PC-3 (cell line): Measurements from ENCODE around the gene OBSL1. TPM values are rescaled to one million over a fixed set of nuclear protein-coding genes. Genes with fewer than 3 reads are reported as not detected.

Source experiments
- ATAC-seq: fragments of 200-7000 bp; cut with Tn5 transposase; 2 replicates; pipeline ENCODE4 v1.9.1; 2020; ENCODE audit warnings: mild to moderate bottlenecking, moderate library complexity
- BruUV-seq: library from RNA; stranded (reverse); fragments of 400-500 nt; replicated peaks from 2 replicates; lab custom pipeline; 2021; lab: Mats Ljungman, UMichigan
- CTCF ChIA-PET: fragments of 300-600 bp; sonication (Branson Sonifier 250); formaldehyde crosslinking; loops from one replicate; lab custom pipeline; 2022; ENCODE audit warnings: antibody characterized with exemption; lab: Charles Lee
- POLR2A ChIA-PET: fragments of 300-600 bp; sonication (Branson Sonifier 250); formaldehyde crosslinking; loops from one replicate; lab custom pipeline; 2022; ENCODE audit warnings: antibody characterized with exemption; ENCODE audit not compliant: unreplicated experiment; lab: Charles Lee
- DNase-seq: peaks from one replicate; pipeline ENCODE4 v3.0.0-alpha.2; 2015
- H2AFZ ChIP-seq: fragments of 300-600 bp; sonication (generic); 2 replicates; pipeline ENCODE4 v1.6.0; 2016; ENCODE audit warnings: antibody characterized with exemption, low read length
- H3F3A ChIP-seq: fragments of 300-600 bp; sonication (generic); one replicate; pipeline ENCODE4 v1.6.0; 2017; ENCODE audit warnings: antibody characterized with exemption, low read length, control low read depth, mild to moderate bottlenecking; ENCODE audit not compliant: unreplicated experiment
- H3K27ac ChIP-seq: fragments of 300-600 bp; sonication (generic); 2 replicates; pipeline ENCODE4 v1.5.1; 2016; ENCODE audit warnings: mild to moderate bottlenecking, low read length
- H3K27me3 ChIP-seq: fragments of 300-600 bp; sonication (generic); 2 replicates; pipeline ENCODE4 v1.6.1; 2016; ENCODE audit warnings: low read length, mixed read lengths
- H3K36me3 ChIP-seq: fragments of 300-600 bp; sonication (generic); 2 replicates; pipeline ENCODE4 v1.6.1; 2016; ENCODE audit warnings: low read depth, mixed run types, low read length, mixed read lengths
- H3K4me1 ChIP-seq: fragments of 300-600 bp; sonication (generic); 2 replicates; pipeline ENCODE4 v1.5.1; 2016; ENCODE audit warnings: low read length; ENCODE audit not compliant: insufficient read depth
- H3K4me2 ChIP-seq: fragments of 300-600 bp; sonication (generic); 2 replicates; pipeline ENCODE4 v1.6.0; 2016; ENCODE audit warnings: low read length
- H3K4me3 ChIP-seq: fragments of 300-600 bp; sonication (generic); 2 replicates; pipeline ENCODE4 v1.5.1; 2016; ENCODE audit warnings: mild to moderate bottlenecking, low read length, mixed read lengths
- H3K79me2 ChIP-seq: fragments of 300-600 bp; sonication (generic); 2 replicates; pipeline ENCODE4 v1.6.1; 2017; ENCODE audit warnings: low read length, mixed read lengths
- H3K9ac ChIP-seq: fragments of 300-600 bp; sonication (generic); 2 replicates; pipeline ENCODE4 v1.6.0; 2016; ENCODE audit warnings: mild to moderate bottlenecking, low read length
- H3K9me2 ChIP-seq: fragments of 300-600 bp; sonication (generic); replicated peaks from 2 replicates; pipeline ENCODE4 v1.6.1; 2016; ENCODE audit warnings: mixed run types, low read length, mixed read lengths
- H3K9me3 ChIP-seq: fragments of 300-600 bp; sonication (generic); 2 replicates; pipeline ENCODE4 v1.6.1; 2016; ENCODE audit warnings: low read length, mixed read lengths
- H4K20me1 ChIP-seq: fragments of 300-600 bp; sonication (generic); 2 replicates; pipeline ENCODE4 v1.6.1; 2016; ENCODE audit warnings: low read length, mixed read lengths
- EZH2 ChIP-seq: fragments of 300-600 bp; sonication (generic); IDR thresholded peaks from one replicate; pipeline ENCODE4 v1.6.1; 2017; ENCODE audit warnings: antibody characterized with exemption, mild to moderate bottlenecking, low read length; ENCODE audit not compliant: unreplicated experiment
- EZH2phosphoT487 ChIP-seq: fragments of 300-600 bp; sonication (generic); IDR thresholded peaks from 2 replicates; pipeline ENCODE4 v1.6.1; 2018; ENCODE audit warnings: mild to moderate bottlenecking, antibody characterized with exemption, low read length, borderline replicate concordance
- intact Hi-C: fragments of 100-400 bp; cut with micrococcal nuclease; formaldehyde crosslinking; loops from 2 replicates; pipeline ENCODE4 v1.9.0; 2023
- total RNA-seq: library from RNA; depleted of rRNA; stranded (reverse); fragments of >200 nt; gene quantifications from 2 replicates; pipeline ENCODE4 v1.2.3, GENCODE V29; 2014
- TF ChIP-seq, protein P1 (sequence below): fragments of 300-600 bp; sonication (generic); conservative IDR thresholded peaks from 2 replicates; pipeline ENCODE4 v1.5.1; 2017; ENCODE audit warnings: antibody characterized with exemption, low read depth, mild to moderate bottlenecking, low read length

OBSL1 gene
- total RNA-seq, 1 experiment from 2014 or later: 122 TPM

DNA sequence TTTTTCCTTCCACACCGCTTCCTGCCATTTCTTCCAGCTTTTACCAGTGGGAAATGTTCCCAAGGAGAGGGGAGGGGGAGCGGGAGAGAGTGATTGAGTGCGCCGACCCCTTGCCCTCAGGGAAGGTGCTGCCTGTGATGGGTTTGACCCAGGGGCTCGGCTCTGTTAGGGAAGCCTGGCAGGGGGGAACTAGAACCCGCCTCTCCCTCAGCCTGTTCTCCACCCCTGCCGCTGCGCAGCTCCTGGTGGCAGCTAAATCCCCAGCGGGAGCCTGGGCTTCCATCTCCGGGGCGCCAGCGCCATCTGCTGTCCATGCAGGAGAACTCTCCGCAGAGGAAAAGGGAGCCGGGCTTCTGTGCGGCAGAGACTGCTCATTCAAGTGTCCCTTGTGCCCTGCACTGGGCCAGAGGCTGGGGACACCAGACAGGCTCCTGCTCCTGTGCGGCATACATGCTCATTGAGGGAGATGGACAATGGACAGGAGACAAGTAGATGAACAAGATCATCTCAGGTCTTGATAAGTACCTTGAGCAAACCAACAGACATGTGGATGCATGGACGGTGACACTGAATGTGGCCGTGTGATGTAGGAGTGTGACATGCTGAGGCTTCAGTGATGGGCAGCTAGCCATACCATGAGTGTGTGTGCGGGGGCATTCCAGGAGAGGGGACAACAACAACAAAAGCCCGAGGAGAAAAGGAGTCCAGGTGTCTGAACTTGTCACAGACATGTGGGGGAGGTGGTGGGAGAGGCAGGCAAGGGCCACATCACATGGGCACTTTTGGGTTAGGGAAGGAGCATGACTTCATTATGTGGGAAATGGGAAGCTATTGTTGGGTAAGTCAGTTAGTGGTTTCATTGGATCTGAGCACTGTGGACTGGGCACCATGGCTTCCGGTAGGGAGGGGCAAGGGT lies 41.0 kb downstream of the OBSL1 start:
- Histone ChIP-seq H3K36me3 (no peaks in the 10 kb centered on the region), H2AFZ (peak overlapping the region; percentile 65), H3K4me2 (peak overlapping the region; percentile 75), H3K4me3 (peak overlapping the region; percentile 57; the same call in 1 of the 2 replicates), H3K9me2 (no peaks in the 10 kb centered on the region), H4K20me1 (no peaks in the 10 kb centered on the region), H3F3A (no peaks in the 10 kb centered on the region), H3K9me3 (no peaks in the 10 kb centered on the region), H3K4me1 (no peaks in the 10 kb centered on the region), H3K27me3 (peaks cover 10% of the 10 kb centered on the region), H3K79me2 (no peaks in the 10 kb centered on the region), H3K27ac (no peak overlapping the region), H3K9ac (no peak overlapping the region)
- no TSS peak for BruUV-seq
- ATAC-seq (peak; percentile 91), DNase-seq (peak; percentile 91)
- TF ChIP-seq, protein P1, sequence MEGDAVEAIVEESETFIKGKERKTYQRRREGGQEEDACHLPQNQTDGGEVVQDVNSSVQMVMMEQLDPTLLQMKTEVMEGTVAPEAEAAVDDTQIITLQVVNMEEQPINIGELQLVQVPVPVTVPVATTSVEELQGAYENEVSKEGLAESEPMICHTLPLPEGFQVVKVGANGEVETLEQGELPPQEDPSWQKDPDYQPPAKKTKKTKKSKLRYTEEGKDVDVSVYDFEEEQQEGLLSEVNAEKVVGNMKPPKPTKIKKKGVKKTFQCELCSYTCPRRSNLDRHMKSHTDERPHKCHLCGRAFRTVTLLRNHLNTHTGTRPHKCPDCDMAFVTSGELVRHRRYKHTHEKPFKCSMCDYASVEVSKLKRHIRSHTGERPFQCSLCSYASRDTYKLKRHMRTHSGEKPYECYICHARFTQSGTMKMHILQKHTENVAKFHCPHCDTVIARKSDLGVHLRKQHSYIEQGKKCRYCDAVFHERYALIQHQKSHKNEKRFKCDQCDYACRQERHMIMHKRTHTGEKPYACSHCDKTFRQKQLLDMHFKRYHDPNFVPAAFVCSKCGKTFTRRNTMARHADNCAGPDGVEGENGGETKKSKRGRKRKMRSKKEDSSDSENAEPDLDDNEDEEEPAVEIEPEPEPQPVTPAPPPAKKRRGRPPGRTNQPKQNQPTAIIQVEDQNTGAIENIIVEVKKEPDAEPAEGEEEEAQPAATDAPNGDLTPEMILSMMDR: peak; percentile 96
- no peak for TF ChIP-seq EZH2
- CTCF ChIA-PET: interaction anchor here (0.5 to 2.2 kb wide), 22 partner anchors 8 to 529 kb away, joined by 3 to 47 read pairs (median 5); partner anchors contain the start of genes DNAJB2, DNPEP and GMPPA
- POLR2A ChIA-PET: interaction anchor here (0.6 kb wide), 1 partner anchor 35 kb away, joined by 3 read pairs; no protein-coding TSS in a partner anchor
- intact Hi-C loops: loop anchor here (1.0 kb wide), 4 partner anchors 35 to 127 kb away; no protein-coding TSS in a partner anchor

DNA sequence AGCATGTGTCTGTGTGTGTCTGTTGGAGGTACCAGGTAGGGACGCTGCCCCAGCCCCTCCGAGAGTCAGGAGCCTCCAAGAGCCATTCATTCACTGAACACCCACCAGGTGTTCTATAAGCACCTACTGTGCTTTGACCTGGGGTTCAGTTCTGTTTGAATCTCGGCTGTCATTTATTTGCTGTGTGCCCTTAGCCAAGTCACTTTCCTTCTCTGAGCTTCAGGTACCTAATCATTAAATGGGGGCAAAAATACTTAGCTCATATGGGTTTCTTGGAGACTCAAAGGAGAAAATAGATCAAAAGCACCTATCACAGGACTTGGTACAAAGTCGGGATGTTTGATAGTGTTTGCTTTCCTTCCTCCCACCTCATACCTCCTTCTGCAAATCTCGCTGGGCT lies 43.9 kb downstream of the OBSL1 start:
- no peak overlapping the region for H2AFZ ChIP-seq
- no peak overlapping the region for H3K9ac ChIP-seq
- H3K27me3 ChIP-seq: peaks cover 10% of the 10 kb centered on the region
- POLR2A ChIA-PET: no interaction called here
- no peaks in the 10 kb centered on the region for H3K4me1 ChIP-seq
- no peak overlapping the region for H3K4me2 ChIP-seq
- no peaks in the 10 kb centered on the region for H3K79me2 ChIP-seq
- intact Hi-C loops: no loop called here
- no peaks in the 10 kb centered on the region for H3K9me3 ChIP-seq
- ATAC-seq: no peak
- H3K9me2 ChIP-seq: no peaks in the 10 kb centered on the region
- H3K4me3 ChIP-seq: no peak overlapping the region
- H4K20me1 ChIP-seq: no peaks in the 10 kb centered on the region
- BruUV-seq: no TSS peak
- TF ChIP-seq EZH2phosphoT487 (no peak), EZH2 (no peak)
- TF ChIP-seq, protein P1: no peak
- no peaks in the 10 kb centered on the region for H3F3A ChIP-seq
- no peak overlapping the region for H3K27ac ChIP-seq
- CTCF ChIA-PET: interaction anchor here (0.6 to 1.5 kb wide), 3 partner anchors 16 to 32 kb away, joined by 3 to 7 read pairs (median 4); no protein-coding TSS in a partner anchor
- no peak for DNase-seq
- no peaks in the 10 kb centered on the region for H3K36me3 ChIP-seq

- ChIA-PET CTCF (interaction anchor here (1.1 to 1.5 kb wide), 2 partner anchors 19 to 32 kb away, joined by 3 to 7 read pairs; no protein-coding TSS in a partner anchor), POLR2A (no interaction called here)
- Histone ChIP-seq H3K9me2 (no peaks in the 10 kb centered on the region), H3K36me3 (no peaks in the 10 kb centered on the region), H3K27ac (no peak overlapping the region), H3K9me3 (no peaks in the 10 kb centered on the region), H3K79me2 (no peaks in the 10 kb centered on the region), H2AFZ (no peak overlapping the region), H3K4me1 (peaks cover under 1% of the 10 kb centered on the region), H3K4me2 (no peak overlapping the region), H3K4me3 (no peak overlapping the region), H3K9ac (no peak overlapping the region), H3F3A (no peaks in the 10 kb centered on the region), H3K27me3 (peaks cover 10% of the 10 kb centered on the region), H4K20me1 (no peaks in the 10 kb centered on the region)
- intact Hi-C loops: no loop called here
- BruUV-seq: no TSS peak
- peak; percentile 59 for ATAC-seq
- no peak for DNase-seq
- TF ChIP-seq EZH2: no peak
These were observed 44.3 kb downstream of the OBSL1 start for GRCh38 chr2:219527076-219527394.
